HT-29 (cell line): ENCODE measurements around the gene TSPAN17. TPM values are rescaled to one million over a fixed set of nuclear protein-coding genes. Genes with fewer than 3 reads are reported as not detected.
A peak's percentile ranks its signal among the peaks of the same experiment; 100 is the strongest.

Experiments
- DNase-seq: peaks from one replicate; pipeline ENCODE4 v3.0.0-alpha.2; 2015; ENCODE audit warnings: low spot score
- total RNA-seq: library from RNA; depleted of rRNA; stranded (reverse); fragments of >200 nt; shearing (Covaris generic); gene quantifications from 2 replicates; pipeline ENCODE4 v1.2.3, GENCODE V29; 2014

The TSPAN17 gene
- total RNA-seq, 1 experiment from 2014 or later, result 34.2 TPM

DNA sequence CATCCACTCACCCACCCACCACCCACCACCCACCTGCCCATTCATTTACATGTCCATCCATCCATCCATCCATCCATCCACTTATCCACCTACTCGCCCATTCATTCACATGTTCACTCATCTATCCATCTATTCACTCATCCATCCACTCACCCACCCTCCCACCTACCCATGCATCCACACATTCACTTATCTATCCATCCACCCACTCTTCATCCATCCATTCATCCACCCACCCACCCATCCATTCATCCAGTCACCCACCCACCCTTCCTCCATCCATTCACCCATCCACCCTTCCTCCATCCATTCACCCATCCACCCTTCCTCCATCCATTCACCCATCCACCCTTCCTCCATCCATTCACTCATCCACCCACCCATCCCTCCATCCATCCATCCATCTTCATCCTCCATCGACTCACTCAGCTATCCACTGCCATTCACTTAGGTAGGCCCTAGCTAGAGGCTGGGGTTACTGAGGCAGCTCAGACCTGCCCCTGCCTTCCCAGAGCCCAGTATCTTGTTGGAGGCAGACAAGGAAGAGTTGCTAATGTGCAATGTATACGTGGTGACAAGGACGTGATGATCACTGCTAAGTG, 12.7 kb downstream of the TSPAN17 start:
- no peak for DNase-seq

DNA sequence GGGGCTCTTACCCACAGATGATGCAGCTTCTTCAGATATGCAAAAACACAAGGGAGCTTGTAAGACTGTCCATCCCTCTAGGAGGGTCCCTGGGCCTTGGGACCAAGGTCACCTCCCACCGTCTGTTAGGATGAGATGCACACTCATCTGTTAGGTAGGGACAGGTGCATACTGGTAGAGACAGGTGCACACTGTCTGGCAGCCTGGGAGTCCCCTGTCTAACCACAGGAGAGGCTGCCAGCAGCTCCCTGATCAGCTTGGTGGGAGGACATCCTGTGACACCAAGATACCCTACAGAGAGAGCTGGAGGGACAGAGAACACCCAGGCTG, 13.2 kb downstream of the TSPAN17 start:
- no peak for DNase-seq

DNA sequence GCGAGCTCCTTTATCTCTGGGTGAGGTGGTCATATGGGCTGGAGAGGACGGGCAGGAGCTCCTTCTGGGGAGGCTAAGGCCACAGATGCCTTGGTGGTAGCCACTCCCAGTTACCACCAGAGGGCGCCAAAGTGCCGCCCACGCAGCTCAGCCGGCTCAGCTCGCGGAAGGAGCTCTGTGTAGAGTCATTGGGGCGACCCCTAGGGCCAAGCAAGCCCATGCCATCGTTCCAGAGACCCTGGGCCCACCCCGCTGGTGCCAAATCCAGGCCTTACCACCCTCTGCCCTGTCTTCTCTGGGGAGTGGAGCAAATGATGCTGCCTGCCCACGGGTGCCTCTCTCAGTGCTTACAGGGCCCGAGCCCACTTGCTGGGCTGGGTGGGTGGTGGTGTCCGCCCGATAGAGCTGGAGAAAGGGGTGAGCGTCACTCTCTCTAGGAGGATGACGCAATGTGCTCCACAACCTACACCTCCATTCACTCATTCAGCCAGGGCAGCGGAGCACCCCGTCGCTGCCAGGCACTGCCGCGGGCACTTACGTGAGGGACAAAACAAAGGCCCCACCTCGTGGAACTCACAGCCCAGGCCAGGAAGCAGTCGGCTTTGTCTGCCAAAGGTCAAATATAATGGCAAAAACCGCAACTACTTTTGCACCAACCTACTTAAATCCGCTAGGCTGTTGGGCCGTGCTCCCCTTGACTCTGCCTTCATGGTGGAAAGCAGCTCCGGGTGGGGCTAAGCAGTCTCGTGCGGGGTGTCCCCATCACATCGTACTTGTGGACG, 13.8 kb downstream of the TSPAN17 start:
- peak; percentile 84 for DNase-seq

DNA sequence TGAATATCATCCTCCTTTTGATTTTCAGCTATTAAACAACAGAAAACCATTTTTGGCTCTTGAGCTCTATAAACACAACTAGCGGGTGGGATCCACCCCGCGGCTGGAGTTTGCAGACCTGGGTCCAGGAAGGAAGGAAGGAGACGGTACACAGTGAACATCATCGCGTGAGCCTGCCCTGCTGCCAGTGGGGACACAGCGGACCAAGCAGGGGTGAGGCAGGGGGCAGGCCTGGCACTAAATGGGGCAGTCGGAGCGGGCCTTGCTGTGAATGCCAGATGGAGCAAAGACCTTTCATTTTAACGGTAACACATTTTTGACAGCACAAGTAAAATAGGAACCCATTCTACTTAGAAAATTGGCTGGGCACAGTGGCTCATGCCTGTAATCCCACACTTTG, 14.4 kb downstream of the TSPAN17 start:
- no peak for DNase-seq

DNA sequence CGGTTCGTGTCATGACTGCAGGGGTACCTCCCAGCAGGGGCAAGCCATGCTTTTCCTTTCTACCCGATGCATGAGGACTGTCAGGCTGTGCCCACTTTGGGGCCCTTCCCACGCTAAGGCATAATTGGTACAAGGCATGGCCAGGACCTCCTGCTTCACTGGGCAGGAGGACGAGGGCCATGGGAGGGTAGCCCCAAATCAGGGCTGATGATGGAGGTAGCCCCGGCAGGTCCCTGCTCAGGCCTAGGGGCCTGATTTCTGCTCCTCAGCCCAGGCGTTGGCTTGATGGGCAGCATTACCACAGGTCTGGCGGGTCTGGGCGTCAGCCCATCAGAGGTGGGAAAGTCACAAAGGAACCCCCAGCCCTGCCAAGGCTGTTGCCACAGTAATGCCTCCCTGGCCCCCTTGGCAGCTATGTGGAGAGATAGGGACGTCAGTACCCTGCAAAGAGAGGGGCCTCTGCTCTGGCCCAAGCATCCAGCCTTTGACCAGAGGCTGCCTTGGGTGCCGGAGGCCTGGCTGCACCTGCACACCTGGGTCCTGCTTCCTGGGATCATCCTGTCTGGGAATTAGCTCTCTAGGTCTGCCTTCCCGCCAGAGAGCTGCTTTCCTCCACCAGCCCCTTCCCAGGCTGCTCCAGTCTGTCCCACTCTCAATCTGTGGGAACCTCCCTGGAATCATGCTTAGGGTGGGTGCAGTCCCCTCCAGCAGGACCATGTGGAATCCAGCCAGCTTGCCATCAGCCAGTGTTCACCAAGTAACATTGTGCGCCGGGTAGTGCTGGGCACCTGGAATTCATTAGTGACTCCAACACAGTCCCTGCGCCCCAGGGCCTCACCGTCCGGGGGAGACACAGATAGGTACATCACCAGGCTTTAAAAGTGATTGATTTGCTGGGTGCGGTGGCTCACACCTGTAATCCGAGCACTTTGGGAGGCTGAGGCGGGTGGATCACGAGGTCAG, 15.4 kb downstream of the TSPAN17 start:
- no peak for DNase-seq

DNA sequence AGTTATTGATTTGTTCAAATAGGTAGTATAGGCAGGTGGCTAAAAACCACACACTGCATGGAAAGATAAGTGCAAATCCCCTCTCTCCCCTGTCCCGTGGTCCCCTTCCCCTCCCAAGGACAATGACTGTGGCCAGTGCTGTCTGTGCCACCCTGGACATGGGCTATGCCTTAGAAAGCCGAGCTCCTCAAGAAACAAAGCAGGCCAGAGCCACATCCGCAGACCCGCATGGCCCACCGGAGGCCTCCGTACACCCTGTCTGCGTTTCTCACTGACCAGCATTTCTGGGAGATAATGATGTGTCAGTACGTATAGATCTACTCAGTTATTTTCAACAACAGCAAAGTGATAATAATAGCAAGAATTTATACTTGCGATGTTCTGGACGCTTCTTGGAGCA, 16.3 kb downstream of the TSPAN17 start:
- DNase-seq, result no peak

DNA sequence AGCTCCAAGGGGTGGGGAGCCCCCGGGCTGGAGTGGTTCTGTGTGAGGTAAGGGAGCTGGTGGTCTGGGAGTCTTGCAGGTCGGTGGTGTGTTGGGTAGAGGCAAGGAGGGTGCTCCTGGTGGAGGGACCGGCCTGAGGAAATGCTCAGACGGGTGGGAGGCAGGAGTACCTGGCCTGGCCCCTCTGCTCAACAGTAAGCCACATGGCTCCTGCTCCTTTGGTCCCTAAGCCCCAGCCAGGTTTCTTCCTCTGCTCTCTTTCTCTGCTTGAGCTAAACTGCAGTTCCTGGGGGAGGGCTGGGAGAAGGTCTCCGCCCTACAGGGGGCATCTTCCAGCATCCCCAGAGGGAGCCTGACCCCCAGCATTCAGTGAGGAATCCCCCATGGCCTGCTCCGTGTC, 17.2 kb downstream of the TSPAN17 start:
- DNase-seq, result no peak

DNA sequence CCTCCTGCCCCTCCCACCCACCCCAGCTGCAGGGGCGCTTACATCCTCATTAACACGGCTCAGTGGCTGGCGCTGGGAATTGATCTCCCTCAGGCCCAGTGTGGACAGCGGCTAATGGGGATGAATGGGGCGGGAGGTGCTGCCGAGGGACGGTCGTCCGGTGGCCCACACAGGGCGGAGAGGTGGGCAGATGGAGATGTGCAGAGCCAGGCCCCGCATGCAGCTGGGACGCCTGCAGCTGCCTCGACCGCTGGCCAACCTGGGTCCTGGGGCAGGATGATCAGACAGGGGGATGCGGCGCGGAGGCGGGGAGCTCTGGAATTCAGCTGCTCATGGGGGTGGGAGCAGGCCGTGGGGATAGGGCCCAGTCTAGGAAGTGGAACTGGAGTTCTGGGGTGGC, 17.6 kb downstream of the TSPAN17 start:
- no peak for DNase-seq

DNA sequence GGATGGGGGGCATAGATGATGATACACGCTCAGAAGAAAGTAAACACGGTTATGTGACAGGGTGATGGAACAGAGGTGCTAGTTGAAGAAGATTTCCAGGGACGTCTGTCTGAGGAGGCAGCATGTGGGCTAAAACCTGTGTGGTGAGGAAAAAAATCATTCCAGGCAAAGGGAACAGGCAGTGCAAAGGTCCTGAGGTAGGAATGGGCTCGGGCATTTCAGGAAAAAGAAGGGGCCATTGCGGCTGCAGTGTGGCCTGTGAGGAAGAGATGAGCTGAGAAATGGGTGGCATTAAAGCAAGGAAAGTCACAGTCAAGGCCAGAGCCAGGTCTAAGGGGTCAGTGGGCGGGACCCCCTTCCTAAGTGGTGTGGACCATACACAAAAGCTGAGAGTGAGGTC, 18.2 kb downstream of the TSPAN17 start:
- DNase-seq, result no peak

DNA sequence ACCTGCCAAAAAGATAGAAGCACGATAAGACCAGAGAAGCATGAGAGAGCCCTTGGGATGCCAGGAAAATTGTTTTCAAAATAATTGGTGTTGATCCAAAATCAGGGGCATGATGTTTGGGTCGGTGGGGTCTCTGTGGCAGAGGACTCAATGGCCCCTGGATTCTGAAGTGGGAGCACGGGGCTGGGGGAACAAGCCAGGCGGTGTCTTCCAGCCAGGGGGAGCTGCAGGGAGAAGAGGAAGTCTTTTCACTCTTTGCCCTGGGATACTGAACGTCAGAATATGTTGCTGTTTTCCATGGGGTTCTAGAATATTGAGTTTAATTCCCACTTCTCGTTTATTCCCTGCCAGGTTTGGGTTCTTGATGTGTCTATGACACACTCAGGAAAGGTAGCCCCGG, 20.4 kb downstream of the TSPAN17 start:
- no peak for DNase-seq

DNA sequence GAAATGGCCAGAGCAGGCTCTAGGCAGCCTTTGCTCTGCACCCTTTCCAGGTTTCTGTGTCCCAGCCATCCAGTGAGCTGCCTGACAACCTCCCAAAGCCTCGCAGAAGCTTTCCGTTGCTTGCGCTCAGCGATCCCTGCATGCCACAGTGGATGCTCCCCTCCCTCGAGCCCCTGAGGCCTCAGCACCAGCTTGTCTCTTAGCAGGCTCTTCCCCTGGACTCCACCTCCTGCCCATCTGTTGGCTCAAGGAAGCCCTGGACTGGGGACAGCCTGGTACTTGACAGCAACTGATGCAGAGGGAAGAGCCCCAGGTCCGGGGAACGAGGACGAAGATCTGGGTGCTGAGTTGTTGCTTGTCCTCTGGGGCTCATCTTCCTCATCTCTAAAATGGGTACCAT, 23.2 kb downstream of the TSPAN17 start:
- no peak for DNase-seq

DNA sequence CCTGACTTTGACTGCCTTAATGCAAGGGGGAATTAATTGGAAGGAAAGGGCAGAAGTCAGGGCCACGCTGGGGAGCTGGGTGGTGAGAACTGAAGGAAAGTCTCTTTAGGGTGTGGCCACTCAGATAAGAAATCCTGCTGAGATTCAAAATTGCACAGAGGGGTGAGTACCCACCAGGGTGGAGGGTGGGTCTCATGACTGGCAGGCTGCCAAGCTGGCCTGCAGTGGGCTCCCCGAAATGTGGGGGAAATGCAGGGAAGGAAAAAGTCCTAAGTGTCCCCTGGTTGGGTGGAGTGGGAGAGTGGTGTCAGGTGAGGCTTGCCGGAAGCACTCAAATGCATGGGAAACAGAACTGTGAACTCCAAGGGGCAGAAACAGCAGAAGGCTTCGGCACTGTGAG, 24.1 kb downstream of the TSPAN17 start:
- DNase-seq, result no peak

DNA sequence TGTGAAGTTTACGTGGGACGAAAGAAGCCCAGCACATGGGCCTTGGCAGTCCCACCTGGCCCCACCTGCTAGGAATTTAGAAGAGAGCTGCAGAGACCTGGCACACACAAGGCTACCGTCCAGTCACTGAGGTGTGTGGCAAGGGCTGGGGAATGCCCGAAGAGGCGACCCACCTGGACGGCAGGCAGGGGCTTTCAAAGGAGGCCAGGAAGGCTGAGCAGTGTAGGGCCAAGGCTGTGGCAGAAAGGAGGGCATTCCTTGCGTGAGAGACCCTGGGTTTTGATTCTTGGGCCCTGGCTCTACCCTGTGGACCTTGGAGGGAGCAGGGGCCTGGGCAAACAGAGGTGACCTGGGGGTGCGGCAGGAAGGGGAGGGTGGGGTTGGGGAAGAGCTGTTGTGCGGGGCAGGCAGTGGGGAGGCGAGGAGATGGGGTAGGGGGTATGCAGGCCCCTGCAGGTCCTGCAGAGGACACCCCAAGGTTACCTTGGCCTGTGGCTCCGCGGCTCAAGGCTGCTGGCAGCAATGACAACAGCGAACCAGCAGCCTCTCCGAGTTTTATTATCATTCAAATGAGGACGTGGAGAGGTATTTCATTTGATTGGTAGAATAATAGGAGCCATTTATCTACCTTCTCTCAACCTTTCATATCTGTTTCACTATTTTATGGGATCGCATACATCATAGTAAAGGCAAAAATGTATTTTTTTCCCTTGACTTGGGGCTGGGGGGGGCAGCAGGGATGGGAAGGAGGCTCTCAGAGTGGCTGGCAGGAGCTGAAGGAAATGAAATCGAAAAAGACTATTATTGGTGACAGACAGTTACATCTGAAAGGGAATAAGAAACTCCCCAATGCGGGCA, 24.8 kb downstream of the TSPAN17 start:
- no peak for DNase-seq

DNA sequence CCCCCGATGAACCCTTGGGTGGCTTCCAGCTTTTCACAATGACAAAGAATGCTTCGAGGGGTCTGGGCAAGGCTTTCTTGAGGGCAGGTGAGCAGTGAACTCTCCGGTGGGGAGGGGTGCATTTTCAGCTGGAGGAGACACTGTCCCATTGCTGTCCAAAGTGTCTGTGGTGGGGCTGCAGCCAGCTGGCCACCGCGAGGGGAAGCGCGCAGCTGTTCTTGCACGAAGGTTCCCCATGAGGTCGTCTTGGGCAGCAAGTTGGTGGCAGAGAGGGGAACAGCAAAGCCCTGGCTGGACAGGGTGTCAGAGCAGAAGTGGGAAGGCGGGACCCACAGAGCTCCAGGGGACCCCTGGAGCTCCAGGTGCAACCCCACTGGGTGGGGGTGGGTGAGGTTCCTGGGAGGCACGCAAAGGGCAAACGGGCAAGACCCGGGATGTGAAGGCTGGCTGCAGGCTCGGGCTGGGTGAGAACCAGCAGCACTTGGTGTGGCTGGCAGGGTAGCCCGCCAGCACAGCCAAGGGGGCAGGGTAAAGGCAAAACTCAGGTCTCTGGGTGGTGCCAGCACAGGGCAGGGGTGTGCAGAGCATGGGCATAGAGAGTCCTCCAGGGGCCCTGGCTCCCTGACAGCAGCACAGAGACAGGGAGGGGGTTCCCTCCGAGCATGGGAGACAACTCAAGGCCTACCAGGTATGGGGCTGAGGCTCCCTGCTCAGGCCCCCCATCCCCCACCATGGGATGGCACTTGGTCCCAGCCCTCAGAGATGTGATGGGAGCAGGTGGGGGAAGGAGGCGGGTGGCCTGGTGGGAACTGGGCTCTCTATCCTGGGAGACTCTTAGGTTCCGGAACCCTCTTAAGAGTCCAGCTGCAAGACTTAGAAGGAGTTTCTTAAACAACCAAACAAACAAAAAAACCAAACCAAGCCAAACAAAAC, 26.6 kb downstream of the TSPAN17 start:
- no peak for DNase-seq

DNA sequence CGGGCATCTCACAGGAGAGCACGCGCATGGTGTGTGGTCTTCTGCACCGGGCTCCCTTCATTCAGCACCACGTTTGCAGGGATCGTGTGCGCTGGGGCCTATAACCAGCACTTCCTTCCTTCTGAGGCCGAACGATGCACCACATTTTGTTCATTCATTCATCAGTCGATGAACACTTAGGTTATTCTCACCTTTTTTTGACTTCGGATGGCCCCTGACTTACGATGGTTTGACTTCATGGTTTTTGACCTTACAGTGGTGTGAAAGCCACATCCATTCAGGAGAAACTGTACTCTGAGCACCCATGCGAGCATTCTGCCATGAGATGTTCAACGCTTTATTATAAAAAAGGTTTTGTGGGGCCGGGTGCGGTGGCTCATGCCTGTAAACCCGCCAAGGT, 27.5 kb downstream of the TSPAN17 start:
- DNase-seq, result no peak

DNA sequence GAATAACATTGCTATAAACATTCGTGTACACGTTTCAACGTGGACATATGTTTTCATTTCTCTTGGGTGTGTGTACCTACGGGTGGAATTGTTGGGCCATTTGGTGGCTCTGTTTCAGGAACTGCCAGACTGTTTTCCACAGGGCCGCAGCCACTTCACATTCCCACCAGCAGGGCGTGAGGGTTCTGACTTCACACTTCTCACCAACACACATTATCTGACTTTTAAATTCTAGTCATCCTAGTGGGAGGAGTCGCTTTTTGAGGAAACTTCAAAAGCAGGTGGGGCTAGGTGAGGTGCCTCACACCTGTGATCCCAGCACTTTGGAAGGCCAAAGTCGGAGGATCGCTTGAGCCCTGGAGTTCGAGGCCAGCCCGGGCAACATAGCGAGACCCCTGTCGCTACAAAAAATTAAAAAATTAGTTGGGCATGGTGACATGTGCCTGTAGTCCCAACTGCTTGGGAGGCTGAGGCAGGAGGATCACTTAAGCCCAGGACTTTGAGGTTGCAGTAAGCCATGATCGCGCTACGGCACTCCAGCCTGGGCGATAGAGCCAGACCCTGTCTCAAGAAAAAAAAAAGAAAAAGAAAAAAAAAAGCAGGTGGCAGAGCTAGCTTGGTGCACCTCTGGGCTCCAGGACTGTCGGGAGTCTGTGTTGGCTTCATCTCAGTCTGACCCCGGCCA, 28.5 kb downstream of the TSPAN17 start:
- peak; percentile 75 for DNase-seq

DNA sequence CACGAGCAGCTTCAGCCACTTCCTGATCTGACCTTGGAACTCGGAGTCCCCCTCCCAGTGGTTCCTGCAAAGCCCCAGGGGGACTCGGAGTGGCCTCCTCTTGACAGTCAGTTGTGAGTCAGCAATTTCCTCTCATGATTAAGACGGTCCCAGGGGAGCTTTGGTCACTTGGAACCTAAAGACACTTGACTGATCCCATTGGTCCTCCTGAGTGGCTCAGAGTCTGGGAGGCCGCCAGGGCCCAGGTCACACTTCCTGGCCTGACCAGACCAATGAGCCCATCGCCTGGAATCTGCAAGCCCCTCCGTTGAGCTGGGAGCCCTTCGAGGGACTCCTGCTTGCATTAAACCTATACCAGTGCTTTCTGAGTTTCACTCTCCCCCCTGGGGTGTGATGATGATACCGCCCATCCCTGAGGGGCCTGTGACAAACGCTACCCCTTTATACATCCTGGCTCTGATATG, 29.1 kb downstream of the TSPAN17 start:
- no peak for DNase-seq

DNA sequence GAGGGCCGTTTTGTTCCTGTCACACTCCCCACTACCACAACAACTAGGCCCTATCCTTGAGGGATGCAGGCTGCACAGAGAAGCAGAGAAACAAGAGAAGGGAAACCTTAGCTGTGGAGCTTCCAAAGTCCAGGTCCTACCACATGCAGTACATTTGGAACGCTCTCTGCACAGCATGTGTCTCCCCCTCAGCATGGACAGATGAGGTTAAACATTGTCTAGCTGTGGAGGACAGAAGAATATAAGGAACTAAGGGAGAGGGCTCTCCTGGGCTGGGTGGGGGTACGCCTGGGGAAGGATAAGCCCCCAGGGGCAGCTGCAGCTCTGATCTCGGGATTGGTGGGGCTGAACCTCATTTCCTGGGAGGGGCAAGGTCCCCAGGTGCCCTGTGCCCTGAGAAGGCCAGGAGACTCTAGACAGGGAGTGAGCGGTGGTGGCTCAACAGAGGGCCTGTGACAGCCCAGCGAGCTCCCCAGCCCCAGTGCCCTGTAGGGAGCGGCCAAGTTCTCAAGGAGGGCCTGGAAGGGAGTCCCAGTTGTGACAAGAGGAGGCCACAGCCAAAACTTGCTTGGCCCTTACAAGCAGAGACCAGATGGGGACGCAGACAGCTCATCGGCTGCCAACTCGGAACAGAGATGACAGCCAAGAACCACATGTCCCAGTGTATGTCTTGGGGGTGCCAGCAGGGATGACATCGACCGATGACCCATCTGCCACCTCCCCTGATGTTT, 30.1 kb downstream of the TSPAN17 start:
- DNase-seq, result no peak

DNA sequence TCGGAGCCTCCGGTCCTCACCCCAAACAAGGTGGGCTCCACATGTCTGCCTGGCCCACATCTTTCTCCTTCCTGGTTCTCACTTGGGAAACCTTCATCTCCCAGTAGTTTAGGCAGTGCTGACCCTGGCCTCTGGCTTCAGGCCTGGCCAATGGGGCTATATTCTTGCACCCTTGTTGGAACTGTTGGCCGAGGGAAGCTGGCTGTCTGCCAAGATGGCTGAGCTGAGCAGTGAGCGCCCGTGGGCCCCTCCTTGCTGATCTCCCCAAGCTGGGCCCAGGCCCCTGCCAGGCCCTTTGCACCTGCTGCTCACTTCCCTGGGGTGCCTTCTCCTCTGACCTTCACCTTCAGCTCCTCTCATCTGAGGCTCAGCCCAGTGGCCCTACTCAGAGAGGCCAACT, 31.3 kb downstream of the TSPAN17 start:
- DNase-seq, result no peak
